ENCODE data around the gene MYCN.

- TF ChIP-seq CTCF (IDR thresholded peaks at IDR 0.05; ENCODE audit: low read length) (no peak), EZH2 (optimal IDR thresholded peaks at IDR 0.05; ENCODE audit: low read depth, low read length) (no peak)
Observed at GRCh38 chr2:15911686-15912085, 28.7 kb upstream of the MYCN start.
